Measurements from ENCODE around the gene ERP27. TPM values are rescaled to one million over a fixed set of nuclear protein-coding genes. Genes with fewer than 3 reads are reported as not detected.

Gene ERP27
- total RNA-seq, 1 experiment from 2014 or later = not detected

GRCh38 chr12:14946162-14946561, 7.8 kb upstream of the ERP27 start:
- Mint-ChIP-seq H3K4me1 (ENCODE audit: insufficient read depth, unreplicated experiment) (peaks cover 31% of the 10 kb centered on the region), H3K27ac (ENCODE audit: low read depth, unreplicated experiment) (peak overlapping the region; percentile 70), H3K4me3 (ENCODE audit: unreplicated experiment) (peak overlapping the region; percentile 22), H3K27me3 (ENCODE audit: insufficient read depth, unreplicated experiment) (no peaks in the 10 kb centered on the region), H3K36me3 (ENCODE audit: insufficient read depth, unreplicated experiment) (peaks cover 23% of the 10 kb centered on the region), H3K9me3 (ENCODE audit: unreplicated experiment) (no peaks in the 10 kb centered on the region)
- POLR2A ChIA-PET = interaction anchor here (0.9 to 1.1 kb wide), 2 partner anchors 10 to 12 kb away, joined by 3 read pairs; no protein-coding TSS in a partner anchor
- no peak for TF ChIP-seq CTCF (IDR thresholded peaks at IDR 0.05; ENCODE audit: unreplicated experiment)
- no TSS peak for BruUV-seq (replicated peaks)
- no peak for DNase-seq (ENCODE audit: unreplicated experiment)
- CTCF ChIA-PET = interaction anchor here (0.7 to 1.2 kb wide), 3 partner anchors 9 to 99 kb away, joined by 3 to 4 read pairs (median 3); no protein-coding TSS in a partner anchor
- intact Hi-C loops (cut with micrococcal nuclease) = no loop called here

GRCh38 chr12:14942196-14942931, 4.0 kb upstream of the ERP27 start:
- H3K4me3 Mint-ChIP-seq (ENCODE audit: unreplicated experiment) = no peak overlapping the region
- intact Hi-C loops (cut with micrococcal nuclease) = no loop called here
- no TSS peak for BruUV-seq (replicated peaks)

GRCh38 chr12:14941369-14941768, 3.0 kb upstream of the ERP27 start:
- Mint-ChIP-seq H3K27ac (ENCODE audit: low read depth, unreplicated experiment) (no peak overlapping the region), H3K9me3 (ENCODE audit: unreplicated experiment) (no peaks in the 10 kb centered on the region), H3K36me3 (ENCODE audit: insufficient read depth, unreplicated experiment) (peaks cover 21% of the 10 kb centered on the region), H3K4me3 (ENCODE audit: unreplicated experiment) (no peak overlapping the region), H3K27me3 (ENCODE audit: insufficient read depth, unreplicated experiment) (no peaks in the 10 kb centered on the region), H3K4me1 (ENCODE audit: insufficient read depth, unreplicated experiment) (peaks cover 6% of the 10 kb centered on the region)
- TF ChIP-seq CTCF (IDR thresholded peaks at IDR 0.05; ENCODE audit: unreplicated experiment) = no peak
- POLR2A ChIA-PET = no interaction called here
- no peak for DNase-seq (ENCODE audit: unreplicated experiment)
- CTCF ChIA-PET = no interaction called here
- intact Hi-C loops (cut with micrococcal nuclease) = no loop called here
- BruUV-seq (replicated peaks) = no TSS peak

More at GRCh38 chr12:14942196-14942931, 4.0 kb upstream of the ERP27 start:
- ChIA-PET POLR2A (no interaction called here), CTCF (interaction anchor here (0.7 kb wide), 1 partner anchor 53 kb away, joined by 3 read pairs; no protein-coding TSS in a partner anchor)
- no peak for DNase-seq (ENCODE audit: unreplicated experiment)
- Mint-ChIP-seq H3K27me3 (ENCODE audit: insufficient read depth, unreplicated experiment) (no peaks in the 10 kb centered on the region), H3K9me3 (ENCODE audit: unreplicated experiment) (no peaks in the 10 kb centered on the region), H3K27ac (ENCODE audit: low read depth, unreplicated experiment) (peak overlapping the region; percentile 5), H3K36me3 (ENCODE audit: insufficient read depth, unreplicated experiment) (peaks cover 24% of the 10 kb centered on the region), H3K4me1 (ENCODE audit: insufficient read depth, unreplicated experiment) (peaks cover 11% of the 10 kb centered on the region)
- TF ChIP-seq CTCF (IDR thresholded peaks at IDR 0.05; ENCODE audit: unreplicated experiment) = no peak

- Mint-ChIP-seq H3K4me3 (ENCODE audit: unreplicated experiment) (no peak overlapping the region), H3K4me1 (ENCODE audit: insufficient read depth, unreplicated experiment) (no peaks in the 10 kb centered on the region), H3K27ac (ENCODE audit: low read depth, unreplicated experiment) (no peak overlapping the region), H3K36me3 (ENCODE audit: insufficient read depth, unreplicated experiment) (peaks cover 14% of the 10 kb centered on the region), H3K27me3 (ENCODE audit: insufficient read depth, unreplicated experiment) (no peaks in the 10 kb centered on the region), H3K9me3 (ENCODE audit: unreplicated experiment) (no peaks in the 10 kb centered on the region)
- no peak for TF ChIP-seq CTCF (IDR thresholded peaks at IDR 0.05; ENCODE audit: unreplicated experiment)
- BruUV-seq (replicated peaks) = no TSS peak
- POLR2A ChIA-PET = no interaction called here
- DNase-seq (ENCODE audit: unreplicated experiment) = no peak
- intact Hi-C loops (cut with micrococcal nuclease) = no loop called here
- CTCF ChIA-PET = interaction anchor here (1.5 kb wide), 1 partner anchor 10 kb away, joined by 5 read pairs; no protein-coding TSS in a partner anchor
Measured at GRCh38 chr12:14937689-14938088, 648 bp downstream of the ERP27 start.
